Body of pancreas (tissue), 4 donors: ENCODE data around the gene TSPAN14.

Experiments used
- CTCF ChIP-seq, 7 experiments: fragments of 450-650 bp in 4 of 7; fragments of 200-600 bp in 3 of 7; sonication (generic) in 3 of 7; IDR thresholded peaks; one replicate each; pipeline ENCODE4 v1.5.1; 2016 to 2019; ENCODE audit warnings: antibody characterized with exemption in 7 of 7
- POLR2A ChIP-seq, 3 donors: fragments of 450-650 bp; IDR thresholded peaks; one replicate each; pipeline ENCODE4 v1.6.1; 2016; ENCODE audit warnings: antibody characterized with exemption in 3 of 3, mild to moderate bottlenecking in 2 of 3

- TF ChIP-seq CTCF (IDR thresholded peaks at IDR 0.05) = no peak
- TF ChIP-seq POLR2A (IDR thresholded peaks at IDR 0.05) = no peak
Measured at GRCh38 chr10:80506836-80507487, 52.9 kb downstream of the TSPAN14 start.
